Thyroid gland (tissue), 4 donors: ENCODE measurements around the gene INMT. TPM values are rescaled to one million over a fixed set of nuclear protein-coding genes. Genes with fewer than 3 reads are reported as not detected.
A peak's percentile ranks its signal among the peaks of the same experiment; 100 is the strongest.

Experiments
- DNase-seq, 2 donors: peaks; one replicate each; pipeline ENCODE4 v3.0.0-alpha.2; 2019
- H3K27ac ChIP-seq, 3 donors: fragments of 200-600 bp; sonication (generic); 1 replicate in 2 of 3; 2 replicates in 1 of 3; pipeline ENCODE4 v1.5.1; 2016 to 2019; ENCODE audit warnings: mild to moderate bottlenecking in 1 of 3, moderate library complexity in 1 of 3
- H3K27me3 ChIP-seq: fragments of 200-600 bp; sonication (generic); one replicate; pipeline ENCODE4 v1.5.1; 2019
- H3K36me3 ChIP-seq, 2 donors: fragments of 200-600 bp; sonication (generic); one replicate each; pipeline ENCODE4 v1.5.1; 2016 to 2019
- H3K4me1 ChIP-seq, 2 donors: fragments of 200-600 bp; sonication (generic); one replicate each; pipeline ENCODE4 v1.5.1; 2017 to 2019
- H3K4me3 ChIP-seq, 3 donors: fragments of 200-600 bp; sonication (generic); replicated peaks in 1 of 3; 1 replicate in 2 of 3; 2 replicates in 1 of 3; pipeline ENCODE4 v1.5.1; 2016; ENCODE audit warnings: mild to moderate bottlenecking in 1 of 3
- H3K9me3 ChIP-seq: fragments of 200-600 bp; sonication (generic); one replicate; pipeline ENCODE4 v1.5.1; 2017
- POLR2A ChIP-seq, 2 donors: fragments of 450-650 bp; IDR thresholded peaks; one replicate each; pipeline ENCODE4 v1.6.1; 2017; ENCODE audit warnings: antibody characterized with exemption in 2 of 2, mild to moderate bottlenecking in 2 of 2, moderate library complexity in 1 of 2
- WGBS, 2 donors: methylation state at CpG; one replicate each; pipeline ENCODE4 v1.1.5; 2017; 5-methylcytosine and 5-hydroxymethylcytosine counted together
- intact Hi-C: fragments of 100-400 bp; cut with DNase I; formaldehyde crosslinking; loops from one replicate; pipeline ENCODE4 v1.15.1; 2023
- total RNA-seq, 4 donors: library from RNA; depleted of rRNA; stranded (reverse); fragments of >200 nt; gene quantifications; one replicate each; pipeline ENCODE4 v1.2.3, GENCODE V29; 2016
- TF ChIP-seq, protein P1 (sequence below), 6 experiments: fragments of 200-600 bp in 3 of 6; fragments of 450-650 bp in 3 of 6; sonication (generic) in 3 of 6; IDR thresholded peaks; one replicate each; pipeline ENCODE4 v1.5.1; 2016 to 2019; ENCODE audit warnings: antibody characterized with exemption in 6 of 6, mild to moderate bottlenecking in 2 of 6, inconsistent platforms in 1 of 6, moderate library complexity in 1 of 6

INMT gene
- total RNA-seq, 4 donors from 2014 or later, result 19.9 to 47.3 (median 30.1) TPM

DNA sequence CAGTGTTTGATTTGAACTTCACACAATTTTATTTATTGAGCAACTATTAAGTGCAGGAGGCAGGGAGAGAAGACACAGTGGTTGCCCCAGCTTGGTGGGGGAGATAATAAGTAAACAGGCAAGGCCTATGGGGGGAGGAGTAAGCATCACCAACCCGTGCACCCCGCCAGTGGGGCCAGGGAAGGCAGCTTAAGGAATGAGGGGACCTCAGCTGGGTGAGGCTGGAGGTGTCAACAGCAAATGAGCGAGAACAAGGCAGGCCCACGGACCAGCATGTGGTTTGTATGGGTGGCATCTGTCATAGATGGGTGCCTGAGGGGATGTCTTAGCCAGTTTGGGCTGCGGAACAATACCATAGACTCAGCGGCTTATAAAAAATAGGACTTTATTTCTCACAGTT, 45.6 kb upstream of the INMT start:
- H3K9me3 ChIP-seq, result no peaks in the 10 kb centered on the region
- no peak overlapping the region for H3K4me3 ChIP-seq
- H3K27ac ChIP-seq, result no peak overlapping the region
- WGBS, 2 donors, result 88 to 92% methylated on average over 6 of the region's 6 CpGs
- TF ChIP-seq, protein P1, sequence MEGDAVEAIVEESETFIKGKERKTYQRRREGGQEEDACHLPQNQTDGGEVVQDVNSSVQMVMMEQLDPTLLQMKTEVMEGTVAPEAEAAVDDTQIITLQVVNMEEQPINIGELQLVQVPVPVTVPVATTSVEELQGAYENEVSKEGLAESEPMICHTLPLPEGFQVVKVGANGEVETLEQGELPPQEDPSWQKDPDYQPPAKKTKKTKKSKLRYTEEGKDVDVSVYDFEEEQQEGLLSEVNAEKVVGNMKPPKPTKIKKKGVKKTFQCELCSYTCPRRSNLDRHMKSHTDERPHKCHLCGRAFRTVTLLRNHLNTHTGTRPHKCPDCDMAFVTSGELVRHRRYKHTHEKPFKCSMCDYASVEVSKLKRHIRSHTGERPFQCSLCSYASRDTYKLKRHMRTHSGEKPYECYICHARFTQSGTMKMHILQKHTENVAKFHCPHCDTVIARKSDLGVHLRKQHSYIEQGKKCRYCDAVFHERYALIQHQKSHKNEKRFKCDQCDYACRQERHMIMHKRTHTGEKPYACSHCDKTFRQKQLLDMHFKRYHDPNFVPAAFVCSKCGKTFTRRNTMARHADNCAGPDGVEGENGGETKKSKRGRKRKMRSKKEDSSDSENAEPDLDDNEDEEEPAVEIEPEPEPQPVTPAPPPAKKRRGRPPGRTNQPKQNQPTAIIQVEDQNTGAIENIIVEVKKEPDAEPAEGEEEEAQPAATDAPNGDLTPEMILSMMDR (IDR thresholded peaks at IDR 0.05), result no peak
- no peak for TF ChIP-seq POLR2A (IDR thresholded peaks at IDR 0.05)
- intact Hi-C loops, result no loop called here
- H3K27me3 ChIP-seq, result no peaks in the 10 kb centered on the region
- no peak for DNase-seq
- peaks cover 0 to 11% of the 10 kb centered on the region in 2 donors for H3K4me1 ChIP-seq
- no peaks in the 10 kb centered on the region for H3K36me3 ChIP-seq

DNA sequence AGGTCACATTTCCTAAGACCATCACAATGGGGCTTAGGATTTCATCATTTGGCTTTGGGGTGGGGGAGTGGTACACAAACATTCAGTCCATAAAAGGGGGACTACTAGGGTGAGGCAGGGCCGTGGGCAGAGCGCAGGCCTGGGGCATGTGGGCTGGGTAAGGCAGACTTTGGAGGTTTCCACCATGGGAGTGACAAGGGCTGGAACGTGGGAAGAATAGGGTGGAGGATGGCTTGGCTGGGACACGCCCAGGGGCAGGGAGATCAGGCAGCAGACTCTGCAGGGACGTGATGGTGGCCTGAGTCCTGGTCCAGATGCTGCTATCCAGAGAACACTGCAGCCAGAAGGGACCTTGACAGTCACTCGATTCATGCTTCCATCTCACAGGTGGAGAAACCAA, 45.0 kb upstream of the INMT start:
- WGBS, 2 donors, result 81 to 89% methylated on average over 6 of the region's 6 CpGs
- intact Hi-C loops, result no loop called here
- Histone ChIP-seq H3K27me3 (no peaks in the 10 kb centered on the region), H3K27ac (no peak overlapping the region), H3K9me3 (no peaks in the 10 kb centered on the region), H3K4me1 (peaks cover 0 to 11% of the 10 kb centered on the region in 2 donors), H3K4me3 (no peak overlapping the region), H3K36me3 (no peaks in the 10 kb centered on the region)
- TF ChIP-seq, protein P1 (IDR thresholded peaks at IDR 0.05), result no peak
- TF ChIP-seq POLR2A (IDR thresholded peaks at IDR 0.05), result no peak
- DNase-seq, result no peak

DNA sequence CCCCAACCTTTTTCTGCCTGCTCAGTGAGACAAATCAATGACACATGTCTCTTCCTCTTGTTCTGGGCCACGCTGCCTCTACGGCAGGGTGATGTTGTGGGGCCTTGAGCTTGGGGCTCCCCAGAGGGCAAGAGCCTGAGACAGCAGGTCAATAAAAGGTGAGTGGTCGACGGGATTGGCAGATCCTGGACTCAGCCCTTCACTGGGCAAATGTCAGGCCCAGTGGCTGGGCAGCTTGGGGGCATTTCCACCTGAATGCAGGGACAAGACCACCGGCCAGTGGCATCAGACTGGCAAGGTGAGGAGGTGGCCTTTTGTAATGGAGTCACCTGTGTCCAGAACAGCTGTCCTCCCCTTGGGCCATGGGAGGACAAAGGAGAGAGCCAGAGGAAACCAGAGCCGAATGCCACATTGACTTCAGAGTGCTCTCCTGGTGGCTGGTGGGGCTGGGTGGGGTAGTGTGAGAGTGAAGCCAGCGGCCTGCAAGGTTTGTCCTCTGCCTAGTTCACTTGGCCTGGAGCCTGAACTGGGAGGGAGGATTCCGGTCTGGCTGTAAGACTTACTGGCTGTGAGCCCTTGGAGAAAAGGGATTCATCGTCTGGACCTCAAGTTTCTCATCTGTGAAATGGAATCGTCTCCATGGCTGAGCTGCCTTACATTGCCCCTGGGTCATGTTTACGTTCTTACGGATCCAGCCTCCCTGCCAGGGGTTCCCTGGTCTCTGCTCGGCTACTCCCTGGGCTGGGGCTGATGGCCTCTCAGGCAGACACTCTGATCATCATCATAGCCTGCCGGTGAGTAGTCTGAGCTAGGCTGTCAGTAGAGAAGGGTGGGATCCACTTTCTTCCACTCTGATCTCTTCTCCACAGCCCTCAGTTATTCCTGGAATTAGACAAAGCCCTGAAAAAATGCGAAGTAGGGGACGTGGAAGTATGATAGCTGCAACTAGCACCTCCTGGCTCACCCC, 44.3 kb upstream of the INMT start:
- Histone ChIP-seq H3K27me3 (no peaks in the 10 kb centered on the region), H3K36me3 (no peaks in the 10 kb centered on the region), H3K4me3 (no peak overlapping the region), H3K9me3 (no peaks in the 10 kb centered on the region), H3K4me1 (peaks cover 0 to 11% of the 10 kb centered on the region in 2 donors), H3K27ac (no peak overlapping the region)
- no peak for TF ChIP-seq POLR2A (IDR thresholded peaks at IDR 0.05)
- TF ChIP-seq, protein P1 (IDR thresholded peaks at IDR 0.05), result no peak
- DNase-seq, result no peak
- intact Hi-C loops, result no loop called here
- 67 to 78% methylated on average over 15 to 16 of the region's 16 CpGs for WGBS, 2 donors

DNA sequence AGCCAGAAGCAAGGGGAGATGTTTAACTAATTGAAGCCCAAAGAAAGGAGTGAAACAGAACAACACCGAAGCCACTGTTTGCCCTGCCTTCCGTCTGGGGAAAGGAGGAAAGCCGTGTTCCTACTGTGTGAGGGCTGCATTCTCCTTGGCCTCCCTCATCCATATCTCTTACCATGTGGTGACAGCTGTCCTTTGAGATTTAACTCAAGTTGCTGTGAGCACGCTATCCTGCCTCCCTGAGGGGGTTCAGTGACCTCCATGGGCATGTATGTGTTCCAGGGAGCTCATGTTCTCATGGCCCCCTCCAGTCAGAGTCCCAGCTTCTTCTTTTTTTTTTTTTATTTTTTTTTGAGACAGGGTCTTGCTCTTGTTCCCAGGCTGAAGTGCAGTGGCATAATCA, 43.5 kb upstream of the INMT start:
- H3K27me3 ChIP-seq, result no peaks in the 10 kb centered on the region
- no peaks in the 10 kb centered on the region for H3K36me3 ChIP-seq
- no peak overlapping the region for H3K27ac ChIP-seq
- peaks cover 0 to 11% of the 10 kb centered on the region in 2 donors for H3K4me1 ChIP-seq
- no peak overlapping the region for H3K4me3 ChIP-seq
- TF ChIP-seq POLR2A (IDR thresholded peaks at IDR 0.05), result no peak
- TF ChIP-seq, protein P1 (IDR thresholded peaks at IDR 0.05), result no peak
- no peak for DNase-seq
- intact Hi-C loops, result no loop called here
- WGBS, 2 donors, result 82 to 90% methylated on average over 4 of the region's 4 CpGs
- no peaks in the 10 kb centered on the region for H3K9me3 ChIP-seq

DNA sequence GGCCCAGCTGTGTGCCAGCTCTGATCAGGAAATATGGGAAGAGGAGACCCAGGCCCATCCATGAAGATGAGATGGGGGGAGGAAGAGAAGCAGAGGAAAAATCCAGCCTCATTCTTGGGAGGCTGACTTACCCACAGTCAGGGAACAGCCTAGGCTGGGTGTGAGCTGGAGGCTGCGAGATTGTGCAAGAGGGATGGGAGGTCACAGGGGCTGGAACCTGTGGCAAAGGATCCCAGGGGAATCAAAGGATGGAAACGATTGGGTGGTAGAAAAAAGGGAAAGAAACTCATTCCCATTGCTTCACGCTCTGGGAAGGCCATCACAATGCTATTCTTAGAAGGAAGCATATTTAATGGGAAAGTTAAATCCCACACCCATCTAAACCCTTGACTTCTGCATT, 43.0 kb upstream of the INMT start:
- Histone ChIP-seq H3K36me3 (no peaks in the 10 kb centered on the region), H3K4me1 (peaks cover 0 to 11% of the 10 kb centered on the region in 2 donors), H3K4me3 (no peak overlapping the region), H3K9me3 (no peaks in the 10 kb centered on the region), H3K27ac (no peak overlapping the region), H3K27me3 (no peaks in the 10 kb centered on the region)
- intact Hi-C loops, result no loop called here
- 75 to 81% methylated on average over 3 of the region's 3 CpGs for WGBS, 2 donors
- DNase-seq, result peak in 1 of 2 donors; percentile 12
- TF ChIP-seq, protein P1 (IDR thresholded peaks at IDR 0.05), result no peak
- no peak for TF ChIP-seq POLR2A (IDR thresholded peaks at IDR 0.05)
